Endothelial cell of umbilical vein (primary cell): ENCODE measurements around the gene MCM9.

ENCODE experiments used
- EZH2 ChIP-seq: IDR thresholded peaks from 2 replicates; pipeline ENCODE4 v1.6.1; 2012; ENCODE audit warnings: borderline replicate concordance, low read depth, mild to moderate bottlenecking, moderate library complexity, low read length, inconsistent platforms; ENCODE audit not compliant: severe bottlenecking
- FOS ChIP-seq: IDR thresholded peaks from 2 replicates; pipeline ENCODE4 v1.6.1; 2011; ENCODE audit warnings: mild to moderate bottlenecking, low read length, moderate library complexity, borderline replicate concordance; ENCODE audit not compliant: insufficient read depth
- GATA2 ChIP-seq: IDR thresholded peaks from 2 replicates; pipeline ENCODE4 v1.7.0; 2011; ENCODE audit warnings: low read depth, mild to moderate bottlenecking, moderate library complexity, mixed read lengths, low read length; ENCODE audit not compliant: insufficient read length, insufficient read depth
- JUN ChIP-seq: IDR thresholded peaks from 2 replicates; pipeline ENCODE4 v1.6.1; 2011; ENCODE audit warnings: borderline replicate concordance, low read depth; ENCODE audit not compliant: insufficient read length, insufficient read depth
- MYC ChIP-seq: IDR thresholded peaks from one replicate; pipeline ENCODE4 v1.6.1; 2011; ENCODE audit warnings: mild to moderate bottlenecking, low read depth, low read length
- POLR2A ChIP-seq: IDR thresholded peaks from 2 replicates; pipeline ENCODE4 v1.6.1; 2012; ENCODE audit warnings: low read depth, mild to moderate bottlenecking, control low read depth, low read length
- POLR2AphosphoS5 ChIP-seq: IDR thresholded peaks from 2 replicates; pipeline ENCODE4 v1.6.1; 2012; ENCODE audit warnings: low read depth, mild to moderate bottlenecking, control low read depth, low read length, moderate library complexity; ENCODE audit not compliant: insufficient read depth
- TF ChIP-seq, protein P1 (sequence below), 2 donors: IDR thresholded peaks; 1 replicate in 1 of 2; 2 replicates in 1 of 2; pipeline ENCODE4 v1.5.1; 2011; ENCODE audit warnings: low read length in 2 of 2, mild to moderate bottlenecking in 2 of 2, moderate library complexity in 2 of 2, control low read depth in 1 of 2, inconsistent platforms in 1 of 2, low read depth in 1 of 2; ENCODE audit not compliant: insufficient read depth in 1 of 2; ENCODE audit errors: extremely low read depth in 1 of 2
- TF ChIP-seq, protein P2 (sequence below): IDR thresholded peaks from 2 replicates; pipeline ENCODE4 v1.6.1; 2011; ENCODE audit not compliant: insufficient read depth, insufficient read length

DNA sequence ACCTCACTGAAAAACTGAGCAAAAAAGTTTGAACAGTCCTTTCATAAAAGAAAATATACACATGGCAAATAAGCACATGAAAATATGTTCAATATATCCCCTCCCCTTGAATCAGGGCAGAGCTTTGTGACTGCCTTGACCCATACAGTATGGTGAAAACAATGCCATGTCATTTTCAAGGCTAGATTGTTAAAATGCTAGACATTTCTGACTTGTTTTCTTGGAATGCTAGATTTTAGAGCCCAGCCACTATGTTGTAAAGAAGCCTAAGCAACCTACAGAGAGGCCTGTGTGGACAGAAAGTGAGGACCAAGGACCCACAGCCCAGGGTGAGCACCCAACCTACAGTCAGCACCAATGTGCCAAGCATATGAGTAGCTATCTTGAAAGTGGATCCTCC lies 58.1 kb downstream of the MCM9 start:
- TF ChIP-seq, protein P1, sequence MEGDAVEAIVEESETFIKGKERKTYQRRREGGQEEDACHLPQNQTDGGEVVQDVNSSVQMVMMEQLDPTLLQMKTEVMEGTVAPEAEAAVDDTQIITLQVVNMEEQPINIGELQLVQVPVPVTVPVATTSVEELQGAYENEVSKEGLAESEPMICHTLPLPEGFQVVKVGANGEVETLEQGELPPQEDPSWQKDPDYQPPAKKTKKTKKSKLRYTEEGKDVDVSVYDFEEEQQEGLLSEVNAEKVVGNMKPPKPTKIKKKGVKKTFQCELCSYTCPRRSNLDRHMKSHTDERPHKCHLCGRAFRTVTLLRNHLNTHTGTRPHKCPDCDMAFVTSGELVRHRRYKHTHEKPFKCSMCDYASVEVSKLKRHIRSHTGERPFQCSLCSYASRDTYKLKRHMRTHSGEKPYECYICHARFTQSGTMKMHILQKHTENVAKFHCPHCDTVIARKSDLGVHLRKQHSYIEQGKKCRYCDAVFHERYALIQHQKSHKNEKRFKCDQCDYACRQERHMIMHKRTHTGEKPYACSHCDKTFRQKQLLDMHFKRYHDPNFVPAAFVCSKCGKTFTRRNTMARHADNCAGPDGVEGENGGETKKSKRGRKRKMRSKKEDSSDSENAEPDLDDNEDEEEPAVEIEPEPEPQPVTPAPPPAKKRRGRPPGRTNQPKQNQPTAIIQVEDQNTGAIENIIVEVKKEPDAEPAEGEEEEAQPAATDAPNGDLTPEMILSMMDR (IDR thresholded peaks at IDR 0.05; ENCODE audit: extremely low read depth in 1 of 2, insufficient read depth in 1 of 2, low read depth in 1 of 2, low read length in 2 of 2) = no peak
- TF ChIP-seq EZH2 (no peak), POLR2A (no peak), MYC (no peak), POLR2AphosphoS5 (no peak), GATA2 (no peak), JUN (no peak), FOS (no peak)
- TF ChIP-seq, protein P2, sequence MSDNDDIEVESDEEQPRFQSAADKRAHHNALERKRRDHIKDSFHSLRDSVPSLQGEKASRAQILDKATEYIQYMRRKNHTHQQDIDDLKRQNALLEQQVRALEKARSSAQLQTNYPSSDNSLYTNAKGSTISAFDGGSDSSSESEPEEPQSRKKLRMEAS = no peak
